ENCODE data around the gene ANGPTL4.

DNA sequence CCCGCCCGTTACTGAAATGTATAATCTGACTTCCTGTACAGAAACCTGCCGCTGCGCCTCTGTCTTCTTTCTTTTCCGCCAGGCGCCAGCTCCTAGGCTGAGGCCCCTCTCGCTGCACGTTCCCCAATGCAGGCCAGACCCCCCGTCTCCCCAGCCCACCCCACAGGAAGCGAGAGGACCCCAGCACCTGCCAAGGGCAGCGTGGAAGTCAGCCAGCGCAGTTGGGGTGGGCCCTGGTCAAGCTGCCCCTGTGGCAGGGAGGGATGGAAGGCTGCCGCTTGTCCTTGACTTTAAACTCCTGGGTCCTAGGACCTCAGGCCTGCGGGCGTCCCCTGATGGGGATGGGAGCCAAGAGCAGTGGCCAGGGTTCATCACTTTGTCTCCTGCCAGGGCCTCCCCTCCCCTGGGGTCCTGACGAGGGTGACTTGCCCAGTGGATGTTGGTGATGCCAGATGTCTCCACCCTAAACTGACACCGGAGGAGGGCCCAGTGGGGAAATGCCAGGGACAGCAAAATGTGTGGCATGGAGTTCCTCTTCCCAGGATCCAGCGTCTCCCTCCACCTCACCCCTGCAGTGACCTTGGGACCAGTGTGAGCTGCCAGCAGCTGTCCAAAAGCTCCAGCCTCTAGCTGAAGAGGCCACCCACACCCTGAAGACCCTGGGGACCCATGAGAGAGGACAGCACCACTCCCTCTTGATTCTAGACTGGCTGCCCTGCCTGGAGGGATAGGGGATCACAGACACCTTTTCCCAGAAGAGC, 40.6 kb downstream of the ANGPTL4 start:
- TF ChIP-seq, protein P1, sequence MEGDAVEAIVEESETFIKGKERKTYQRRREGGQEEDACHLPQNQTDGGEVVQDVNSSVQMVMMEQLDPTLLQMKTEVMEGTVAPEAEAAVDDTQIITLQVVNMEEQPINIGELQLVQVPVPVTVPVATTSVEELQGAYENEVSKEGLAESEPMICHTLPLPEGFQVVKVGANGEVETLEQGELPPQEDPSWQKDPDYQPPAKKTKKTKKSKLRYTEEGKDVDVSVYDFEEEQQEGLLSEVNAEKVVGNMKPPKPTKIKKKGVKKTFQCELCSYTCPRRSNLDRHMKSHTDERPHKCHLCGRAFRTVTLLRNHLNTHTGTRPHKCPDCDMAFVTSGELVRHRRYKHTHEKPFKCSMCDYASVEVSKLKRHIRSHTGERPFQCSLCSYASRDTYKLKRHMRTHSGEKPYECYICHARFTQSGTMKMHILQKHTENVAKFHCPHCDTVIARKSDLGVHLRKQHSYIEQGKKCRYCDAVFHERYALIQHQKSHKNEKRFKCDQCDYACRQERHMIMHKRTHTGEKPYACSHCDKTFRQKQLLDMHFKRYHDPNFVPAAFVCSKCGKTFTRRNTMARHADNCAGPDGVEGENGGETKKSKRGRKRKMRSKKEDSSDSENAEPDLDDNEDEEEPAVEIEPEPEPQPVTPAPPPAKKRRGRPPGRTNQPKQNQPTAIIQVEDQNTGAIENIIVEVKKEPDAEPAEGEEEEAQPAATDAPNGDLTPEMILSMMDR (IDR thresholded peaks at IDR 0.05), result no peak
- TF ChIP-seq POLR2A (IDR thresholded peaks at IDR 0.05) (no peak), EP300 (IDR thresholded peaks at IDR 0.05) (no peak), POLR2AphosphoS5 (IDR thresholded peaks at IDR 0.05) (no peak)
